Upper lobe of right lung (tissue), 1 donor: Measurements from ENCODE around the gene NNT. TPM values are rescaled to one million over a fixed set of nuclear protein-coding genes. Genes with fewer than 3 reads are reported as not detected.
"Not testable (repeated sequence)": the region's sequence is repeated elsewhere in the genome, so short reads cannot be mapped to it uniquely, and the experiment has no call there.

Experiments
- ATAC-seq: fragments of 200-7000 bp; cut with Tn5 transposase; one replicate; pipeline ENCODE4 v1.9.1; 2020; ENCODE audit warnings: mild to moderate bottlenecking, moderate library complexity
- DNase-seq: peaks from one replicate; pipeline ENCODE4 v3.0.0-alpha.2; 2020
- H3K27ac ChIP-seq: fragments of 200-600 bp; one replicate; pipeline ENCODE4 v1.8.0; 2022
- H3K27me3 ChIP-seq: fragments of 200-600 bp; one replicate; pipeline ENCODE4 v1.8.0; 2022; ENCODE audit warnings: mild to moderate bottlenecking
- H3K36me3 ChIP-seq: fragments of 200-600 bp; one replicate; pipeline ENCODE4 v1.8.0; 2022
- H3K4me1 ChIP-seq: fragments of 200-600 bp; one replicate; pipeline ENCODE4 v1.8.0; 2022
- H3K4me3 ChIP-seq: fragments of 200-600 bp; one replicate; pipeline ENCODE4 v1.8.0; 2022; ENCODE audit warnings: mild to moderate bottlenecking
- H3K9me3 ChIP-seq: fragments of 200-600 bp; one replicate; pipeline ENCODE4 v1.8.0; 2022
- intact Hi-C: fragments of 100-400 bp; cut with DNase I; formaldehyde crosslinking; loops from one replicate; pipeline ENCODE4 v1.11.0; 2022
- total RNA-seq: library from RNA; stranded (reverse); fragmentation: NEBNext Ultra II Directional; extraction: Animal tissue kit (Norgen Biotek cat#: 25700); gene quantifications from one replicate; pipeline ENCODE4 v1.2.1, GENCODE V29; 2021
- TF ChIP-seq, protein P1 (sequence below): fragments of 200-600 bp; IDR thresholded peaks from one replicate; pipeline ENCODE4 v1.8.0; 2022; ENCODE audit warnings: antibody characterized with exemption
- donor health status: DM: no; HTN: yes; CAD: no; lungs with severe emphysema.

NNT gene
- total RNA-seq, 1 donor from 2014 or later = 67.7 TPM

DNA sequence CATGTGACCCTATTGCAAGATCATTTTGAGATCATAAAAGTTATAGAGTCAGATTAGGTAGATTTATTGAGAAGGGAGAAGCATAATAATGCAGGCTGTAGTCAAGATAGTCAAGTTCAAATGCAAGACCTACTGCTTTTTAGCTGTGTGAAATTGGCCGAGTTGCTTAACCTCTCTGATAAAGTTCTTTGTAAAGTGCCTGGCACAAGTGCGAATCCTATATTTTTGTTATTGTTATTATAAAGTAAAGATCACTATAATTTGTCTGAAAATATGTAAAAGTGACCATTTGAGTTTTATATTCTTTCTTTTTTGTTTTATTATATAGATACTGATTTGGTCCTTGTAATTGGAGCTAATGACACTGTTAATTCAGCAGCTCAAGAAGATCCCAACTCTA, 99.3 kb downstream of the NNT start:
- ATAC-seq = no peak
- intact Hi-C loops = no loop called here

DNA sequence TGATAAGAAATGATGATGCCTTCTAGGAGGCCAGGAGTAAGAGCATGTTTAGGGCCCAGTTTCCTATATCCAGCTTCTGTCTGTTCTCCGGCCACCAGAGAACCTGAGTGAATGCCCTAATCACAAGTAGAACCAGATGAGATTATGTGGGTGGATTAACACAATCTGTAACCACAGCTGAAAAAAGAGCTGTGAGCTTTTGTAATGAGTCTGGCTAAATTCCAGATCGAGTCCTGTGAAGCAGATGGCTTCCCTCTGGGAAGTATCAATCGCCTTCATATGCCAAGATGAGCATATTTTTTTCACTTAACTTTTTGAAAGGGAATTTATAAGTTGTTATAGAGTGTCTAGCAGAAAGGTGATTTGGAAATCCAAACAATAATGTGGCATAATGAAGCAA, 99.8 kb downstream of the NNT start:
- DNase-seq = no peak
- Histone ChIP-seq H3K9me3 (no peaks in the 10 kb centered on the region), H3K4me3 (no peak overlapping the region), H3K27ac (no peak overlapping the region), H3K27me3 (no peaks in the 10 kb centered on the region), H3K4me1 (no peaks in the 10 kb centered on the region), H3K36me3 (peaks cover 32% of the 10 kb centered on the region)
- TF ChIP-seq, protein P1, sequence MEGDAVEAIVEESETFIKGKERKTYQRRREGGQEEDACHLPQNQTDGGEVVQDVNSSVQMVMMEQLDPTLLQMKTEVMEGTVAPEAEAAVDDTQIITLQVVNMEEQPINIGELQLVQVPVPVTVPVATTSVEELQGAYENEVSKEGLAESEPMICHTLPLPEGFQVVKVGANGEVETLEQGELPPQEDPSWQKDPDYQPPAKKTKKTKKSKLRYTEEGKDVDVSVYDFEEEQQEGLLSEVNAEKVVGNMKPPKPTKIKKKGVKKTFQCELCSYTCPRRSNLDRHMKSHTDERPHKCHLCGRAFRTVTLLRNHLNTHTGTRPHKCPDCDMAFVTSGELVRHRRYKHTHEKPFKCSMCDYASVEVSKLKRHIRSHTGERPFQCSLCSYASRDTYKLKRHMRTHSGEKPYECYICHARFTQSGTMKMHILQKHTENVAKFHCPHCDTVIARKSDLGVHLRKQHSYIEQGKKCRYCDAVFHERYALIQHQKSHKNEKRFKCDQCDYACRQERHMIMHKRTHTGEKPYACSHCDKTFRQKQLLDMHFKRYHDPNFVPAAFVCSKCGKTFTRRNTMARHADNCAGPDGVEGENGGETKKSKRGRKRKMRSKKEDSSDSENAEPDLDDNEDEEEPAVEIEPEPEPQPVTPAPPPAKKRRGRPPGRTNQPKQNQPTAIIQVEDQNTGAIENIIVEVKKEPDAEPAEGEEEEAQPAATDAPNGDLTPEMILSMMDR = no peak
- no peak for ATAC-seq
- intact Hi-C loops = no loop called here

More for the DNA sequence above, 99.3 kb downstream of the NNT start:
- H3K27ac ChIP-seq = no peak overlapping the region
- peaks cover 32% of the 10 kb centered on the region for H3K36me3 ChIP-seq
- no peaks in the 10 kb centered on the region for H3K27me3 ChIP-seq
- H3K4me1 ChIP-seq = no peaks in the 10 kb centered on the region
- no peak for DNase-seq
- no peak overlapping the region for H3K4me3 ChIP-seq
- TF ChIP-seq, protein P1 = no peak
- H3K9me3 ChIP-seq = no peaks in the 10 kb centered on the region

- no peak for ATAC-seq
- no peaks in the 10 kb centered on the region for H3K4me1 ChIP-seq
- H3K27ac ChIP-seq = no peak overlapping the region
- intact Hi-C loops = no loop called here
- H3K27me3 ChIP-seq = no peaks in the 10 kb centered on the region
- no peaks in the 10 kb centered on the region for H3K9me3 ChIP-seq
- no peak for DNase-seq
- H3K4me3 ChIP-seq = no peak overlapping the region
- H3K36me3 ChIP-seq = peaks cover 32% of the 10 kb centered on the region
- TF ChIP-seq, protein P1 = no peak
Observed at GRCh38 chr5:43704243-43704642, 101.3 kb downstream of the NNT start.

DNA sequence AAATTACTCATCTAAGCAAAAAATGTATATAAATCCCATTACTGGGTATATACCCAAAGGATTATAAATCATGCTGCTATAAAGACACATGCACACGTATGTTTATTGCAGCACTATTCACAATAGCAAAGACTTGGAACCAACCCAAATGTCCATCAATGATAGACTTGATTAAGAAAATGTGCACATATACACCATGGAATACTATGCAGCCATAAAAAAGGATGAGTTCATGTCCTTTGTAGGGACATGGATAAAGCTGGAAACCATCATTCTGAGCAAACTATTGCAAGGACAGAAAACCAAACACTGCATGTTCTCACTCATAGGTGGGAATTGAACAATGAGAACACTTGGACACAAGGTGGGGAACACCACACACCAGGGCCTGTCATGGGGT, 103.6 kb downstream of the NNT start:
- H3K27me3 ChIP-seq, ATAC-seq, H3K9me3 ChIP-seq, H3K4me1 ChIP-seq, H3K27ac ChIP-seq, intact Hi-C loops, DNase-seq, H3K4me3 ChIP-seq: not testable (repeated sequence)
- H3K36me3 ChIP-seq = peaks cover 32% of the 10 kb centered on the region

GRCh38 chr5:43711496-43711895, 108.5 kb downstream of the NNT start:
- Histone ChIP-seq H3K9me3 (no peaks in the 10 kb centered on the region), H3K4me3 (no peak overlapping the region), H3K27me3 (no peaks in the 10 kb centered on the region), H3K27ac (no peak overlapping the region), H3K36me3 (no peaks in the 10 kb centered on the region), H3K4me1 (no peaks in the 10 kb centered on the region)
- intact Hi-C loops = no loop called here
- TF ChIP-seq, protein P1 = no peak
- DNase-seq (no peak), ATAC-seq (no peak)

DNA sequence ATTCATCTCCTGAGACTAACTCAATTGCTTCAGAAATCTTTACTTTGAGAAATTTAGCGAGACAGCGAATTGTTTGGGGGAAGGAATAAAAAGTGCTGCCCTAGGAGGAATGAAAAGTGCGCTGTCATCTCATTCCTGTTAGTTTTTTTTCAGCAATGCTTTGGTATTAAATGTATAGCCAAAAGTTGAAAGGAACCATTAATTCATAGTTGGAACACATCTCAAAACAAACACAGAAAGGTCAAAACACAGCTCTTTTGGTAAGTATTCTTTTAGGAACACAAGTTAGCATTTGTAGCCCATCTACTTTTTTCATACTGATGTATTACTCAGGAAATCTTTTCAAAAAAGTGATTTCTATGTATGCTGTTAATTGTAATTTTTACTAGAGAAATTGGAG, 109.1 kb downstream of the NNT start:
- Histone ChIP-seq H3K9me3 (no peaks in the 10 kb centered on the region), H3K36me3 (no peaks in the 10 kb centered on the region), H3K4me3 (no peak overlapping the region), H3K4me1 (no peaks in the 10 kb centered on the region), H3K27ac (no peak overlapping the region), H3K27me3 (no peaks in the 10 kb centered on the region)
- no peak for DNase-seq
- ATAC-seq = no peak
- TF ChIP-seq, protein P1 = no peak
- intact Hi-C loops = no loop called here

DNA sequence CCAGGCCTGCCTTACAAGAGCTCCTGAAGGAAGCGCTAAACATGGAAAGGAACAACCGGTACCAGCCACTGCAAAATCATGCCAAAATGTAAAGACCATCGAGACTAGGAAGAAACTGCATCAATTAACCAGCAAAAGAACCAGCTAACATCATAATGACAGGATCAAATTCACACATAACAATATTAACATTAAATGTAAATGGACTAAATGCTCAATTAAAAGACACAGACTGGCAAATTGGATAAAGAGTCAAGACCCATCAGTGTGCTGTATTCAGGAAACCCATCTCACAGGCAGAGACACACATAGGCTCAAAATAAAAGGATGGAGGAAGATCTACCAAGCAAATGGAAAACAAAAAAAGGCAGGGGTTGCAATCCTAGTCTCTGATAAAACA, 116.8 kb downstream of the NNT start:
- H3K27me3 ChIP-seq, H3K36me3 ChIP-seq, H3K4me1 ChIP-seq, H3K9me3 ChIP-seq, intact Hi-C loops, DNase-seq, H3K4me3 ChIP-seq, H3K27ac ChIP-seq, ATAC-seq: not testable (repeated sequence)
